Measurements from ENCODE around the gene SLC17A2.
"Not testable (repeated sequence)": the region's sequence is repeated elsewhere in the genome, so short reads cannot be mapped to it uniquely, and the experiment has no call there.

SLC17A2 gene

GRCh38 chr6:25950297-25950696, 19.8 kb upstream of the SLC17A2 start:
- DNase-seq: no peak

- no peak for DNase-seq
Observed at GRCh38 chr6:25949695-25950094, 19.2 kb upstream of the SLC17A2 start.

- not testable (repeated sequence) for DNase-seq
Observed at GRCh38 chr6:25947492-25947891, 17.0 kb upstream of the SLC17A2 start.

- no peak for DNase-seq
Observed at GRCh38 chr6:25946631-25947030, 16.1 kb upstream of the SLC17A2 start.

- DNase-seq: not testable (repeated sequence)
Observed at GRCh38 chr6:25945738-25946137, 15.2 kb upstream of the SLC17A2 start.

- DNase-seq: no peak
Observed at GRCh38 chr6:25944688-25945574, 14.4 kb upstream of the SLC17A2 start.

- DNase-seq: no peak
Observed at GRCh38 chr6:25943887-25944286, 13.4 kb upstream of the SLC17A2 start.

GRCh38 chr6:25942561-25943147, 12.2 kb upstream of the SLC17A2 start:
- no peak for DNase-seq

GRCh38 chr6:25939593-25939992, 9.1 kb upstream of the SLC17A2 start:
- DNase-seq: no peak

- DNase-seq: no peak
Observed at GRCh38 chr6:25935953-25936352, 5.5 kb upstream of the SLC17A2 start.

- no peak for DNase-seq
Observed at GRCh38 chr6:25934735-25935313, 4.3 kb upstream of the SLC17A2 start.

- no peak for DNase-seq
Observed at GRCh38 chr6:25934156-25934555, 3.7 kb upstream of the SLC17A2 start.

GRCh38 chr6:25931411-25931709, 869 bp upstream of the SLC17A2 start:
- DNase-seq: no peak

- not testable (repeated sequence) for DNase-seq
Observed at GRCh38 chr6:25929785-25930184, 706 bp downstream of the SLC17A2 start.

- DNase-seq: no peak
Observed at GRCh38 chr6:25928562-25929324, 1.7 kb downstream of the SLC17A2 start.

GRCh38 chr6:25927756-25928216, 2.7 kb downstream of the SLC17A2 start:
- DNase-seq: no peak

GRCh38 chr6:25927178-25927577, 3.3 kb downstream of the SLC17A2 start:
- no peak for DNase-seq

- DNase-seq: no peak
Observed at GRCh38 chr6:25925876-25926275, 4.6 kb downstream of the SLC17A2 start.

- DNase-seq: no peak
Observed at GRCh38 chr6:25922301-25922700, 8.2 kb downstream of the SLC17A2 start.

GRCh38 chr6:25921525-25922203, 8.8 kb downstream of the SLC17A2 start:
- no peak for DNase-seq

- no peak for DNase-seq
Observed at GRCh38 chr6:25919657-25920056, 10.8 kb downstream of the SLC17A2 start.

GRCh38 chr6:25918083-25918683, 12.3 kb downstream of the SLC17A2 start:
- no peak for DNase-seq
